Right atrium auricular region (tissue), 2 donors: Measurements from ENCODE around the gene SLC22A4. TPM values are rescaled to one million over a fixed set of nuclear protein-coding genes. Genes with fewer than 3 reads are reported as not detected.

Source experiments
- DNase-seq: peaks from one replicate; pipeline ENCODE4 v3.0.0-alpha.2; 2019; ENCODE audit warnings: low spot score
- H3K27ac ChIP-seq, 2 donors: fragments of 200-600 bp; sonication (generic); 1 replicate in 1 of 2; 2 replicates in 1 of 2; pipeline ENCODE4 v1.5.1; 2016 to 2019
- H3K27me3 ChIP-seq, 2 donors: fragments of 200-600 bp; sonication (generic); one replicate each; pipeline versions ENCODE4 v1.5.1 to v1.6.0; 2017 to 2019
- H3K36me3 ChIP-seq: fragments of 200-600 bp; sonication (generic); one replicate; pipeline ENCODE4 v1.5.1; 2016
- H3K4me1 ChIP-seq, 2 donors: fragments of 200-600 bp; sonication (generic); one replicate each; pipeline versions ENCODE4 v1.5.1 to v1.6.0; 2017 to 2019
- H3K4me3 ChIP-seq, 2 donors: fragments of 200-600 bp; sonication (generic); 1 replicate in 1 of 2; 2 replicates in 1 of 2; pipeline ENCODE4 v1.5.1; 2017 to 2019; ENCODE audit warnings: mild to moderate bottlenecking in 1 of 2, moderate library complexity in 1 of 2
- H3K9me3 ChIP-seq, 2 donors: fragments of 200-600 bp; sonication (generic); one replicate each; pipeline ENCODE4 v1.5.1; 2019
- CTCF ChIP-seq, 2 donors: fragments of 200-600 bp; sonication (generic); IDR thresholded peaks; one replicate each; pipeline ENCODE4 v1.5.1; 2019; ENCODE audit warnings: antibody characterized with exemption in 2 of 2
- total RNA-seq, 2 donors: library from RNA; depleted of rRNA; stranded (reverse); fragments of >200 nt; gene quantifications; one replicate each; pipeline ENCODE4 v1.1.0, GENCODE V29; 2016

SLC22A4 gene
- total RNA-seq, 2 donors from 2014 or later, result 1.5 to 2.8 TPM

- Histone ChIP-seq H3K9me3 (no peaks in the 10 kb centered on the region), H3K4me3 (no peak overlapping the region), H3K36me3 (peaks cover 19% of the 10 kb centered on the region), H3K4me1 (peaks cover 0 to 49% of the 10 kb centered on the region in 2 donors), H3K27ac (peak overlapping the region; percentile 75 to 88), H3K27me3 (no peaks in the 10 kb centered on the region)
- DNase-seq, result no peak
- TF ChIP-seq CTCF (IDR thresholded peaks at IDR 0.05), result no peak
These were observed 94.8 kb downstream of the SLC22A4 start for GRCh38 chr5:132389051-132389331.

GRCh38 chr5:132389585-132390286, 95.5 kb downstream of the SLC22A4 start:
- Histone ChIP-seq H3K9me3 (no peaks in the 10 kb centered on the region), H3K27me3 (no peaks in the 10 kb centered on the region), H3K27ac (peak overlapping the region; percentile 75 to 88), H3K4me3 (no peak overlapping the region), H3K4me1 (peaks cover 0 to 49% of the 10 kb centered on the region in 2 donors), H3K36me3 (peaks cover 26% of the 10 kb centered on the region)
- no peak for TF ChIP-seq CTCF (IDR thresholded peaks at IDR 0.05)
- DNase-seq, result no peak

GRCh38 chr5:132391247-132391646, 97.1 kb downstream of the SLC22A4 start:
- DNase-seq, result no peak
- Histone ChIP-seq H3K27me3 (no peaks in the 10 kb centered on the region), H3K4me1 (peaks cover 0 to 39% of the 10 kb centered on the region in 2 donors), H3K9me3 (no peaks in the 10 kb centered on the region), H3K4me3 (no peak overlapping the region), H3K36me3 (peaks cover 29% of the 10 kb centered on the region), H3K27ac (no peak overlapping the region)
- no peak for TF ChIP-seq CTCF (IDR thresholded peaks at IDR 0.05)

DNA sequence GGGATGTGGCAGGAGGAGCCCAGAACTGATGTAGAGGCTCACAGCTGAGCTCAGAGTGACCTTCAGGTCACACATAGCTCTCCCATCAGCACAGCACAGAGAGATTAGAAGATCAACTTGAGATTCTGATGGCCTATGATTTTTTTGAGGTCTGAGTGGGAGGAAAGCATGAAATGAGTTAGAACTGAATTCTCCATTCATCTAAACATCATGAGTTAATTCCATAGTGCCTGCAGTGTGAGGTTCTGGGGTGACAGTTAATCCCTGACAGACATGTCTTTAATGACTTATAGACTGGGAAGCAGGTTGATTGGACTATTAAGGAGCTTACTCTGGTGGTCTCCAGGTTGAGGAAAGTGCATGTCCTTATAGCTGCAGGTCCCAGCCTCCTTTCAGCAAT, 97.7 kb downstream of the SLC22A4 start:
- no peak overlapping the region for H3K27ac ChIP-seq
- no peak for DNase-seq
- TF ChIP-seq CTCF (IDR thresholded peaks at IDR 0.05), result no peak

DNA sequence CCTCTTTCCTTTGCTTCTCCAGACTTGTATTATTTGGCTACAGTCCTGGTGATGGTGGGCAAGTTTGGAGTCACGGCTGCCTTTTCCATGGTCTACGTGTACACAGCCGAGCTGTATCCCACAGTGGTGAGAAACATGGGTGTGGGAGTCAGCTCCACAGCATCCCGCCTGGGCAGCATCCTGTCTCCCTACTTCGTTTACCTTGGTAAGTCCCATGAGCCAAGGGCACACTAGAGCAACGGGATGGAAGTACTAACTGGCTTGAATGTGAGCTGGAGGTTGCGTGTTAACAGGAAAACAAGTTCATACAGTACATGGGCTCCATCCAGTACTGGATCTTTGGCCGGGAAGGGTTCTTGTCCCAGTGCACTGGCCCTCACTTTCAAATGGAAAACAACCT, 98.2 kb downstream of the SLC22A4 start:
- H3K36me3 ChIP-seq, result peaks cover 29% of the 10 kb centered on the region
- DNase-seq, result no peak
- no peaks in the 10 kb centered on the region for H3K9me3 ChIP-seq
- H3K4me3 ChIP-seq, result no peak overlapping the region
- H3K27me3 ChIP-seq, result no peaks in the 10 kb centered on the region
- H3K27ac ChIP-seq, result no peak overlapping the region
- H3K4me1 ChIP-seq, result peaks cover 0 to 27% of the 10 kb centered on the region in 2 donors
- no peak for TF ChIP-seq CTCF (IDR thresholded peaks at IDR 0.05)

More for the DNA sequence above, 97.7 kb downstream of the SLC22A4 start:
- Histone ChIP-seq H3K4me3 (no peak overlapping the region), H3K36me3 (peaks cover 29% of the 10 kb centered on the region), H3K9me3 (no peaks in the 10 kb centered on the region), H3K27me3 (no peaks in the 10 kb centered on the region), H3K4me1 (peaks cover 0 to 33% of the 10 kb centered on the region in 2 donors)
